IPS-18c (cell line): ENCODE data around the gene GRAMD2A.

Source experiments
- H3K4me3 ChIP-seq: 2 replicates; pipeline ENCODE4 v1.7.0; 2013; ENCODE audit warnings: low read depth, mild to moderate bottlenecking, low read length, moderate library complexity; ENCODE audit not compliant: insufficient read depth
- H3K9me3 ChIP-seq: one replicate; pipeline ENCODE4 v1.6.1; 2013; ENCODE audit warnings: mild to moderate bottlenecking, low read length, moderate library complexity; ENCODE audit not compliant: control insufficient read depth, insufficient read depth

The GRAMD2A gene

GRCh38 chr15:72198356-72199204, 993 bp upstream of the GRAMD2A start:
- Histone ChIP-seq H3K4me3 (no peak overlapping the region; the same call in 1 of the 2 replicates), H3K9me3 (no peaks in the 10 kb centered on the region)

GRCh38 chr15:72197041-72197459, 537 bp downstream of the GRAMD2A start:
- Histone ChIP-seq H3K9me3 (no peaks in the 10 kb centered on the region), H3K4me3 (peak overlapping the region; percentile 76)

GRCh38 chr15:72196409-72197040, 1.1 kb downstream of the GRAMD2A start:
- Histone ChIP-seq H3K9me3 (no peaks in the 10 kb centered on the region), H3K4me3 (peak overlapping the region; percentile 76)

GRCh38 chr15:72195101-72195511, 2.5 kb downstream of the GRAMD2A start:
- Histone ChIP-seq H3K9me3 (no peaks in the 10 kb centered on the region), H3K4me3 (no peak overlapping the region)

GRCh38 chr15:72193836-72194396, 3.7 kb downstream of the GRAMD2A start:
- H3K4me3 ChIP-seq = no peak overlapping the region
- H3K9me3 ChIP-seq = no peaks in the 10 kb centered on the region

GRCh38 chr15:72192416-72192815, 5.2 kb downstream of the GRAMD2A start:
- no peak overlapping the region for H3K4me3 ChIP-seq
- no peaks in the 10 kb centered on the region for H3K9me3 ChIP-seq

GRCh38 chr15:72189250-72189902, 8.2 kb downstream of the GRAMD2A start:
- no peak overlapping the region for H3K4me3 ChIP-seq
- H3K9me3 ChIP-seq = no peaks in the 10 kb centered on the region

- Histone ChIP-seq H3K4me3 (peak overlapping the region; percentile 58), H3K9me3 (no peaks in the 10 kb centered on the region)
Measured at GRCh38 chr15:72184165-72184811, 13.3 kb downstream of the GRAMD2A start.

- Histone ChIP-seq H3K9me3 (no peaks in the 10 kb centered on the region), H3K4me3 (peak overlapping the region; percentile 58; the same call in 1 of the 2 replicates)
Measured at GRCh38 chr15:72183781-72184164, 13.8 kb downstream of the GRAMD2A start.

- Histone ChIP-seq H3K4me3 (no peak overlapping the region), H3K9me3 (no peaks in the 10 kb centered on the region)
Measured at GRCh38 chr15:72182673-72183072, 14.9 kb downstream of the GRAMD2A start.

- no peak overlapping the region for H3K4me3 ChIP-seq
- H3K9me3 ChIP-seq = no peaks in the 10 kb centered on the region
Measured at GRCh38 chr15:72182244-72182643, 15.3 kb downstream of the GRAMD2A start.

GRCh38 chr15:72180761-72181324, 16.7 kb downstream of the GRAMD2A start:
- H3K4me3 ChIP-seq = no peak overlapping the region
- no peaks in the 10 kb centered on the region for H3K9me3 ChIP-seq

- Histone ChIP-seq H3K9me3 (no peaks in the 10 kb centered on the region), H3K4me3 (no peak overlapping the region)
Measured at GRCh38 chr15:72179950-72180581, 17.5 kb downstream of the GRAMD2A start.

GRCh38 chr15:72178976-72179585, 18.5 kb downstream of the GRAMD2A start:
- H3K9me3 ChIP-seq = no peaks in the 10 kb centered on the region

GRCh38 chr15:72176743-72177142, 20.8 kb downstream of the GRAMD2A start:
- no peaks in the 10 kb centered on the region for H3K9me3 ChIP-seq
- no peak overlapping the region for H3K4me3 ChIP-seq

More at GRCh38 chr15:72178976-72179585, 18.5 kb downstream of the GRAMD2A start:
- no peak overlapping the region for H3K4me3 ChIP-seq

- Histone ChIP-seq H3K4me3 (no peak overlapping the region), H3K9me3 (no peaks in the 10 kb centered on the region)
Measured at GRCh38 chr15:72176159-72176558, 21.4 kb downstream of the GRAMD2A start.
